Calu3 (cell line): ENCODE results near the gene DUXA. TPM values are rescaled to one million over a fixed set of nuclear protein-coding genes. Genes with fewer than 3 reads are reported as not detected.

Experiments used
- BruUV-seq: library from RNA; stranded (reverse); fragments of 400-500 nt; replicated peaks from 2 replicates; lab custom pipeline; 2021; lab: Mats Ljungman, UMichigan
- CTCF ChIA-PET: fragments of 300-600 bp; sonication (Branson Sonifier 250); formaldehyde crosslinking; loops from one replicate; lab custom pipeline; 2022; ENCODE audit warnings: antibody characterized with exemption; lab: Charles Lee
- DNase-seq: peaks from one replicate; pipeline ENCODE4 v3.0.0; 2022
- H3K27ac Mint-ChIP-seq: one replicate; pipeline ENCODE4 v1.8.0; 2022; ENCODE audit warnings: mixed read lengths; ENCODE audit not compliant: unreplicated experiment
- H3K27me3 Mint-ChIP-seq: one replicate; pipeline ENCODE4 v1.8.0; 2022; ENCODE audit warnings: mixed read lengths; ENCODE audit not compliant: unreplicated experiment
- H3K36me3 Mint-ChIP-seq: one replicate; pipeline ENCODE4 v1.8.0; 2022; ENCODE audit warnings: mild to moderate bottlenecking, moderate library complexity, mixed read lengths; ENCODE audit not compliant: insufficient read depth, unreplicated experiment
- H3K4me1 Mint-ChIP-seq: one replicate; pipeline ENCODE4 v1.8.0; 2022; ENCODE audit warnings: mild to moderate bottlenecking, low read depth, mixed read lengths; ENCODE audit not compliant: unreplicated experiment
- H3K4me3 Mint-ChIP-seq: one replicate; pipeline ENCODE4 v1.8.0; 2022; ENCODE audit warnings: mild to moderate bottlenecking, low read depth, moderate library complexity, mixed read lengths; ENCODE audit not compliant: unreplicated experiment
- H3K9me3 Mint-ChIP-seq: one replicate; pipeline ENCODE4 v1.8.0; 2022; ENCODE audit warnings: low read depth, mixed read lengths; ENCODE audit not compliant: unreplicated experiment
- intact Hi-C: fragments of 100-400 bp; cut with micrococcal nuclease; formaldehyde crosslinking; loops from one replicate; pipeline ENCODE4 v1.10.0; 2022; ENCODE audit not compliant: unreplicated experiment
- total RNA-seq: library from RNA; stranded (reverse); gene quantifications from 2 replicates; pipeline ENCODE4 v1.2.3, GENCODE V29; 2022
- TF ChIP-seq, protein P1 (sequence below): fragments of 200-600 bp; IDR thresholded peaks from one replicate; pipeline ENCODE4 v1.8.0; 2022; ENCODE audit warnings: antibody characterized with exemption; ENCODE audit not compliant: unreplicated experiment

Gene DUXA
- total RNA-seq, 1 experiment from 2014 or later: not detected

DNA sequence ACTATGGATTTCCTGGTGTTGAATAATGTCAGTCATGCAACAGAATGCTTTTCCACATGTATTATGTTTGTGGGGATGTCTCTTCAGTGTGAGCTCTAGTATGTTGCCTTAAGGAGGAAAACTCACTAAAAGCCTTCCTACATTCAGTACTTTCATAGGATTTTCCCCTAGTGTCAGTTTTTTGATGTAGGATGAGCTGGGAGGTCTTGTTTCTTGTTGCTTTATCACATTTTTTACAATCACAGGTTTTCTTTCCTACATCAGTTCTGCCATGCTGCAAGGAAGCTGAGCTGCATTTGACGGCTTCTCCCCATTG, 56.0 kb downstream of the DUXA start:
- BruUV-seq: no TSS peak
- CTCF ChIA-PET: no interaction called here
- H3K36me3 Mint-ChIP-seq: no peaks in the 10 kb centered on the region
- no peak overlapping the region for H3K4me3 Mint-ChIP-seq
- no peaks in the 10 kb centered on the region for H3K27me3 Mint-ChIP-seq
- TF ChIP-seq, protein P1, sequence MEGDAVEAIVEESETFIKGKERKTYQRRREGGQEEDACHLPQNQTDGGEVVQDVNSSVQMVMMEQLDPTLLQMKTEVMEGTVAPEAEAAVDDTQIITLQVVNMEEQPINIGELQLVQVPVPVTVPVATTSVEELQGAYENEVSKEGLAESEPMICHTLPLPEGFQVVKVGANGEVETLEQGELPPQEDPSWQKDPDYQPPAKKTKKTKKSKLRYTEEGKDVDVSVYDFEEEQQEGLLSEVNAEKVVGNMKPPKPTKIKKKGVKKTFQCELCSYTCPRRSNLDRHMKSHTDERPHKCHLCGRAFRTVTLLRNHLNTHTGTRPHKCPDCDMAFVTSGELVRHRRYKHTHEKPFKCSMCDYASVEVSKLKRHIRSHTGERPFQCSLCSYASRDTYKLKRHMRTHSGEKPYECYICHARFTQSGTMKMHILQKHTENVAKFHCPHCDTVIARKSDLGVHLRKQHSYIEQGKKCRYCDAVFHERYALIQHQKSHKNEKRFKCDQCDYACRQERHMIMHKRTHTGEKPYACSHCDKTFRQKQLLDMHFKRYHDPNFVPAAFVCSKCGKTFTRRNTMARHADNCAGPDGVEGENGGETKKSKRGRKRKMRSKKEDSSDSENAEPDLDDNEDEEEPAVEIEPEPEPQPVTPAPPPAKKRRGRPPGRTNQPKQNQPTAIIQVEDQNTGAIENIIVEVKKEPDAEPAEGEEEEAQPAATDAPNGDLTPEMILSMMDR: no peak
- no peak for DNase-seq
- no peak overlapping the region for H3K27ac Mint-ChIP-seq
- peaks cover 25% of the 10 kb centered on the region for H3K9me3 Mint-ChIP-seq
- H3K4me1 Mint-ChIP-seq: no peaks in the 10 kb centered on the region
- intact Hi-C loops: no loop called here

DNA sequence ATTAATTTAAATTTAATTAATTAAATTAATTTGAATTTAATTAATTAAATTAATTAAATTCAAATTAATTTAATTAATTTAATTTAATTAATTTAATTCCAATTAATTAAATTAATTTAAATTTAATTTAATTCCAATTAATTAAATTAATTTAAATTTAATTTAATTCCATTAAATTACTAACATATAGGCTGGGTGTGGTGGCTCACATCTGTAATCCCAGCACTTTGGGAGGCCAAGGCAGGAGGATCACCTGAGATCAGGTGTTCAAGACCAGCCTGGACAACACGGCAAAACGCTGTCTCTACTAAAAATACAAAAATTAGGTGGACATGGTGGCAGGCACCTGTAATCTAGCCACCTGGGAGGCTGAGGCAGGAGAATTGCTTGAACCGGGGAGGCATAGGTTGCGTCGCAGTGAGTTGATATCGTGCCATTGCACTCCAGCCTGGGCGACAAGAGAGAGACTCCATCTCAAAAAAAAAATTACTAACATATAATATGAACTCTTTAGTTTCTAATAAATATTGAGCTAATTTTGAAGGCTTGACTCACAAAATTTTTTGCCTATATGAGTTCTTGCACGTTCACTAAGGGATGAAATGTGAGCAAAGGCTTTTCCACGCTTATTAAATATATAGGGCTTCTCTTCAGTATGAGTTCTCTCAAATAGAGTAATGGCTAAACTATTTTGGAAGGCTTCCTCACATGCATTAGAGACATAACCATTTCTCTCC, 56.5 kb downstream of the DUXA start:
- TF ChIP-seq, protein P1: no peak

DNA sequence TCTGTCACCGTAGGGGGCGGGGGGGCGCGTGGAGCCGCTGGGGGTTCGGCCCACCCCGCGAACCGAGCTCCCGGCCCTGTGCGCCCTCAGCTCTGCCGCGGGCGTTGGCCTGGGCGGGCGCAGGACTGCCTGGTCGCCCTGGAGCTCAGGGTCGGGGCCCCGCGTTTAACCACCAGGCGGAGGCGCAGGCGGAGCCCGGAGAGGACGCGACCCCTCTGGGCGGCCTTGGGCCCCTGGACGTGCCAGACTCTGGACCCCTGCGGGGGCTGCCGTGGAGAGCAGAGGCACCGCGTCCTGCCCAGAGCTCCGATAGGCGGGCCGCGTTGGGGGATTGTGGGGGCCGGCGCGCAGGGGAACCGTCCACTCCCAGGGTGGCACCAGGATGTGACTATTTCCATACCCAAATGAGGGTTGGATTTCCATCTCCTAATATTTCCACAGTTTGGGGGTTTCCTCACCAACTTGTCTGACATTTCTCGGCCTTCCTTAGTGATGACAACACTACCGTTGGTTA, 60.5 kb downstream of the DUXA start:
- CTCF ChIA-PET: interaction anchor here (0.7 kb wide), 1 partner anchor 653 kb away, joined by 7 read pairs; no protein-coding TSS in a partner anchor
- Mint-ChIP-seq H3K4me1 (no peaks in the 10 kb centered on the region), H3K36me3 (no peaks in the 10 kb centered on the region), H3K27me3 (no peaks in the 10 kb centered on the region), H3K4me3 (no peak overlapping the region), H3K27ac (no peak overlapping the region), H3K9me3 (peaks cover 12% of the 10 kb centered on the region)
- DNase-seq: no peak
- TF ChIP-seq, protein P1: no peak
- no TSS peak for BruUV-seq
- intact Hi-C loops: no loop called here

More for the DNA sequence above, 56.5 kb downstream of the DUXA start:
- no TSS peak for BruUV-seq
- Mint-ChIP-seq H3K36me3 (no peaks in the 10 kb centered on the region), H3K27me3 (no peaks in the 10 kb centered on the region), H3K9me3 (peaks cover 25% of the 10 kb centered on the region), H3K4me1 (no peaks in the 10 kb centered on the region), H3K4me3 (no peak overlapping the region), H3K27ac (no peak overlapping the region)
- CTCF ChIA-PET: no interaction called here
- intact Hi-C loops: no loop called here
- DNase-seq: no peak

DNA sequence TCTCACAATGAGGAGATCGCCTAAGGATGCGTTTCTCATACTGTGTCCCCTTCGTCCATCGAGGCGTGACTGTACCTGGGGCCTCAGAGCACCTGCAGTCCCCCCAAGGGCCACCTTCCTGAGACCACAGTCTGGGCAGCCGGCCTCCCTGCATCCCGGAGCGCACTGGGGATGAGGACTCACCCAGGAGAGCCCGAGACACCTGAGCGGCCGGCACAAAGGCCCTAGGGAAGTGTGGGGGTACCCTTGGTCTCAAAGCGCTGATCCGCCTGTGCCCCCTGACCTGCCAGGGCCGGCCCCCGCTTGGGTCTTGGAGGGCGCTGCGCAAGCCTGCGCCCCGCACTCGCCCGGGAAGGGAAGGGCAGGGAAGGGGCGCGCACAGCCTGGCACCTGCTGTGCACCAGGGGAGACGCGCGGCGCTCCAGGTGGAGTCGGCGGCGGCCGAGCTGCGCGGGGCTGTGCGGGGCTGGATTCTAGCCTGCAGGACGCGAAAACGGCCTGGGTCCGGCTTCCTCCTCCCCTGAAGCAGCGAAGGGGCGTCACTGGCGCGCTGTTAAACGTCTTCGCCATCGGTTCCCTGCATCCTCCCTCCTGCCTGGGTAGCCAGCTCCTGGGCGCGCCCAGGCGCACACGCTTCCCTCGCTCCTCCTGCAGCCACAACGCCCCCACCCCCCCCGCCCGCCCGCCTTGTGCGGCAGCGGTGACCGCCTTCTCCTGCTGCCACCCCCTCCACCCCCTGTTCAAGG, 61.1 kb downstream of the DUXA start:
- TF ChIP-seq, protein P1: no peak
- Mint-ChIP-seq H3K9me3 (peaks cover 8% of the 10 kb centered on the region), H3K36me3 (no peaks in the 10 kb centered on the region), H3K27me3 (no peaks in the 10 kb centered on the region), H3K4me3 (no peak overlapping the region), H3K4me1 (no peaks in the 10 kb centered on the region), H3K27ac (no peak overlapping the region)
- CTCF ChIA-PET: interaction anchor here (0.7 kb wide), 1 partner anchor 652 kb away, joined by 7 read pairs; no protein-coding TSS in a partner anchor
- no peak for DNase-seq
- intact Hi-C loops: no loop called here
- no TSS peak for BruUV-seq

Other genes with a start within 250 kb of the DUXA start
- gene USP29, start 47.5 kb downstream of the DUXA start, total RNA-seq: not detected in 2 replicates
- not detected in 2 replicates for gene ZIM3, start 22.3 kb downstream of the DUXA start, total RNA-seq
- 28.7 and 29.0 TPM in 2 replicates for gene ZNF264, start 24.0 kb upstream of the DUXA start, total RNA-seq
- gene AURKC, start 63.5 kb upstream of the DUXA start, total RNA-seq: 0.83 and 1.3 TPM in 2 replicates
- gene ZNF805, start 73.1 kb upstream of the DUXA start, total RNA-seq: 13.8 and 14.1 TPM in 2 replicates
- gene ZNF460, start 113.0 kb upstream of the DUXA start, total RNA-seq: 68.2 and 74.8 TPM in 2 replicates
- 8.5 and 9.0 TPM in 2 replicates for gene ZNF543, start 153.0 kb upstream of the DUXA start, total RNA-seq
- gene ZNF304, start 183.8 kb upstream of the DUXA start, total RNA-seq: 6.2 and 6.5 TPM in 2 replicates
- 11.7 and 16.3 TPM in 2 replicates for gene TRAPPC2B, start 196.1 kb upstream of the DUXA start, total RNA-seq
- gene ZNF547, start 196.1 kb upstream of the DUXA start, total RNA-seq: 7.2 and 7.7 TPM in 2 replicates
- 20.3 and 23.0 TPM in 2 replicates for gene ZNF548, start 222.4 kb upstream of the DUXA start, total RNA-seq
- gene ZNF17, start 243.7 kb upstream of the DUXA start, total RNA-seq: 14.7 and 15.8 TPM in 2 replicates